Inflammatory macrophage treated with lipopolysaccharide for 4 hours (primary cell): ENCODE measurements around the gene SH3RF3.

Experiments used
- DNase-seq: peaks from one replicate; pipeline ENCODE4 v3.0.0-alpha.2; 2020

SH3RF3 gene

DNA sequence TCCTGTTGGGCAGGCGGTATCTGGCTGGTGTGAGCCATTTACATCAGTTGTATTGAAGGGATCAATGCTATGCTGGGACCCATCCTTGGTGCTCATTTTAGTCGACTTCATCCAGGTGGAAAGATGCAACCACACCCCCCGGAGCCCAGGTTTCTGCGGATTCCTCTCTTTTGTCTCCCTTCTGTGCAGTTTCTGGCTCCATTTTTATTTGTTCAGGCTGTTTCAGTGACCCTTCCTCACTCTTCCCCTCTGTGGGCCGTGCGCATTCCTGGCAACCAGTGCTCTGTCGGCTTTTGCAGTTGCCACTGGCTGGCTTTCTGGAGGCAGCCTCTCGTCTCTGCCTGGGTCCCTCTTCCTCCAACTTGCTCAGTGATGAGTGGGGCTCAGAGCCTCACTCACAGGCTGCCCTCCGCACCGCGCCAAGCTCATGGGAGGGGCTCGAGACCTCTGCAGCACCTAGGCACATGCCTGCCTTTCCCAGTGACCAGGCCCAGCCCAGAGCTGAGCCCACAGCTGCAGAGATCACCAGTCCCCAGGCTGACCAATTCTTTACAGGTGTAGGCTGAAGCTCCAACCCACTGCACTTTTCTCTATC is 12.1 kb downstream of the SH3RF3 start:
- DNase-seq = no peak

DNA sequence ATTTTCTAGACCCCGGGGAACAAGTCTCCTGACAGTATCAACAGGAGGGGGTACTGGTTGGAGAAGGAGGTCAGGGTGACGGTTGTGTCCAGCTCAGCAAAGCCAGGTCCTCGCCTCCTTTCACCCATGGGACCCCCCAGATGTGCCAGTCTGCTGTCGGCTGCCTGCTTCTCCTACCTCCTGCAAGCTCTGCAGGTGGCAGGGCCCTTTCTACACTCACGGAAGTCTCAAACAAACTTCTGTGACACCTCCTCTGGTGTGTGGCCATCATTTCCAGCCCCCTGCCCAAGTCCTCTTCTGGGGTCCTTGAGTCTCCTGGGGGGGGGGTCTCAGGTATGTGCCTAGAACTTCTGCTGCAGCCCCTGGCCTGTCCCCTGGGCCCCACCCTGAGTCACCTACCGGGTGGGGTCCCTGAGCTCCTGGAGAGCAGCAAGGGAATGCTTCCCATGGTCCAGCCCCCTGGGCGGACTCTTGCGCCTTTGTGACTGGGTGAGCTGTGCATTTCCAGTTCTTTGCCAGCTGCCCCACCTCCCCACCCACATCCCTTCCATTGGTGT is 12.8 kb downstream of the SH3RF3 start:
- no peak for DNase-seq

DNA sequence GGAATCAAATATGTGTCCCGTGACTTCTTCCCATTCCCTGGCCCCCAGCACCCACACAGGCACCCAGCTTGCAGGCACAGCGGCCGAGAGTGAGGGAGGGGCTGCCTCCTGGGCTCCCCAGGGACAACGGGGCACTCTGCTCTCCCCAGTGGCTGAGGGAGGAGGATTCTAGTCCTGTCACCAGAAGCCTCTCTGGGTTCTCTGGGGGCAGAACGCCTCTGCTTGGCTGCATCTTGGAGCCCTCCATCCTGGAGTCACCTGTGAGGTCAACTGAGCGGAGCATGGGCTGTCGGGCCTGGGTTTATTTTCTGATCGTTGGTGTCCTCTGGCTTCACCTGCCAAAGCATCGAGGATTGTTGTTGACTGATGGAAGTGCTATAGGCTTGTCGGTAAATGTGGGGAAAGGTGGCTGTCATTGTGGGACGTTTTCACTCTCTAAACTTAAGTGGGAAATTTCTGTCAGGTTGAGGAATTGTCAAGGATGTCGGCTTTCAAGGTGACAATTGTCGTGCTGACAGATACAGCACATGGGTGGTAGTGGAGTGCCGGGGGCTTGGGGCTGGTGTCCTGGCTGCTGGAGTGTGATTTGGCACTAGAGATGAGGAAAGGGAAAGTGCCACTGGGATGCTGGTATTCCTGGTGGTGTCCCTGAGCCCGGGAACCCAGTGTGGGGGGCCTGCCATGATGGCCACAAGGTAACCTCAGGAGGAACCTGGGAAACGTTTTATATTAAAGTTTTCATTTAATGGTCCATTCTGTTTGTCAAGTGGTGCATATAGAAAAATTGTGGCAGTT is 13.6 kb downstream of the SH3RF3 start:
- no peak for DNase-seq

DNA sequence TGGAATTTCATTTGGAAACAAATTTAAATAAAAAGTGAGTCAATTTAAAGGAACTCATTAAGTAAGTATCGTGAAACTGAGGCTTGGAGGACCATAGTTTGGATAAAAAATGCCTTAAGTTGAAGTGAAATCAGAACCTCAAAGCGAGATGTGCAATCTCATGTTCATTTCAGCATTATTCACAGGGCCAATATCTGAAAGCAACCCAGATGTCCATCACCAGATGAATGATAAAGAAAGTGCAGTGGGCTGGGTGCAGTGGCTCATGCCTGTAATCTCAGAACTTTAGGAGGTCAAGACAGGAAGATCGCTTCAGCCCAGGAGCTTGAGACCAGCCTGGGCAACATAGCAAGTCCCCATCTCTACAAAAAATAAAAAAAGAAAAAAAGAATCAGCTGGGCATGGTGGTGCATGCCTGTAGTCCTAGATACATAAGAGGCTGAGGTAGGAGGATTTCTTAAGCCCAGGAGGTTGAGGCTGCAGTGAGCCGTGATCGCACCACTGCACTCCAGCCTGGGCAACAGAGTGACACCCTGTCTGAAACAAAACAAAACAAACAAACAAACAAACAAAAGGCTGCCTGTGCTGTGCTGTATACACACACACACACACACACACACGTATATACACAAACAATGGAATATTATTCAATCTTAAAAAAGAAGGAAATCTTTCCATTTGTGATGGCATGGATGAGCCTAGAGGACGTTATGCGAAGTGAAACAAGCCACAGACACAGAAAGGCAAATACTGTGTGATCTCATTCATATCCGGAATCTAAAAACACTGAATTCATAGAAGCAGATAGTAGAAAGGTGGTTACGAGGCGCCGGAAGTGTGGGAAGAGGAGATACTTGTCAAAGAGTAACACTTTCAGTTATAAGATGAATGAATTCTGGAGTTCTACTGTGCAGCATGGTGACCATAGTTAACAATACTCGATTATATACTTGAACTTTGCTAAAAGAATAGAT is 14.5 kb downstream of the SH3RF3 start:
- DNase-seq = no peak

DNA sequence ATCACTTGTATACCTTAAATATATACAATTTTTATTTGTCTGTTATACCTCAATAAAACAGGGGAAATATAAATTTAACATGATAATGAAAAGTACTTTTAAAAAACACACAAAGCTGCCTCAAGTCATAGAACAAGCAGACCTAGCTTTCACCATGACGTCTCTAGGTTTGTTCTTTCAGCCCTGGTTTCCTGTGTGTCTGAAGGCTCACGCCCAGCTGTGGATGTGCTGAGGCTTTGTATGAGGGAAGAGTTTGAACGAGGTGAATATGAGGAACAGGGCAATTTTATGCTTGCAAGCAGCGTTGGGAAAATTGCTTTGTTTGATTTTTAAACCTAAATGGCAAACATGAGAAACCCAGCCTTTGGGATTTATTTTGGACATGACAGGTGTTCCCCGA is 15.3 kb downstream of the SH3RF3 start:
- no peak for DNase-seq

DNA sequence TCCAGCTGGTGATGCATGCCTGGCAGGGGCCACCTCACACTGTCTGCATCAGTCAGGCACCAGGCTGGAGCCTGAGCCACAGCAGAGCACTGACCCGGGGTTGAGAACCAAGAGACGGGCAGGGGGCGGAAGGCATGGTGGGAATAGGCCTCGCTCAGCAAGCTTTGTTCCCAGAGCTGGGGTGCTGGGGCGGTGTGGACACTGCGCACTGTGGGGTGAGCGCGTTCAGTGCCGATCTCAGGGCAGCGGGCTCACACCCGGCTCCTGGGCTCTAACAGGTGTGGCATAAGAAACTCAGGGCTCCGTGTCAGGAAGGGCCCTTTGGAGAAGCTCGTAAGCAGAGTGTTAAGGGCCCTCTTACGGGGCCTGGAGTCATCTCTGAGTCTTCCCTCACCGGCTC is 15.7 kb downstream of the SH3RF3 start:
- no peak for DNase-seq

DNA sequence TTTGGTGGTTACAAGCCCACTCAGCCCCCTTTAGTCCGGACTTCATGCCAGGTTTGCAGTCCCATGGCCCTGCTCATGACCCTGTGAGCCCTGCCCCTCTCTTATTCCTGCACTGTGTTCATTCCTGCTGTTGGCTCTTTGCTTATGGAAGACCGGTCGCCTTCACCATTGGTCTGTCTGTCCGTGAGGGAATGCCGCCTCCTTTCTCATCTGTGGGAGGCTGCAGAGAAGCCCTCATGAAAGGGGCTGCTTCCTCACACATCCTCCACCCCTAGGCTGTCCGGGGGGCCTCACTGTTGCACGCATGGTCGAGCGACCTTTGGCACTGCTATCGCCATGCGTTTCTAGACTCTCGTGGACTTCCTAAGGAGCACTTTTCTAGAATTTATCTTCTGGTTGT is 16.3 kb downstream of the SH3RF3 start:
- DNase-seq = no peak

DNA sequence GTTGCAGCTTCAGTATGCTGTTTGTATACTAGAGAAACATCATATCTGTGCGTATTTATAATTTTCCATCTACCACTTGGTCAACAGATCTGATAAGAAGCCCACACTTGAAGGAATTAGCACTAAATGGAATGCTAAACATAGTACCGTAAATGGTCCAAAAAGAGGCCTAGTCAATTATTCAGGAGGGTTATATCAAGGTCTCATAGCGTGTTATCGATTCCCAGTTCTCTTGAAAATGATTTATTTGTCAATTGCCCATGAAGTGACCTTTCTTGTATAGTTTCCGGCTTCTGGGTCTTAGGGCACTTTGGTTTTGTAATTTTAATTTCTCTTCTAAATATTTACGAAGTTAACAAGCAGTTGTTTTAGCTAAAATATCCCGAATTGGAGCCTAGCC is 18.4 kb downstream of the SH3RF3 start:
- no peak for DNase-seq

DNA sequence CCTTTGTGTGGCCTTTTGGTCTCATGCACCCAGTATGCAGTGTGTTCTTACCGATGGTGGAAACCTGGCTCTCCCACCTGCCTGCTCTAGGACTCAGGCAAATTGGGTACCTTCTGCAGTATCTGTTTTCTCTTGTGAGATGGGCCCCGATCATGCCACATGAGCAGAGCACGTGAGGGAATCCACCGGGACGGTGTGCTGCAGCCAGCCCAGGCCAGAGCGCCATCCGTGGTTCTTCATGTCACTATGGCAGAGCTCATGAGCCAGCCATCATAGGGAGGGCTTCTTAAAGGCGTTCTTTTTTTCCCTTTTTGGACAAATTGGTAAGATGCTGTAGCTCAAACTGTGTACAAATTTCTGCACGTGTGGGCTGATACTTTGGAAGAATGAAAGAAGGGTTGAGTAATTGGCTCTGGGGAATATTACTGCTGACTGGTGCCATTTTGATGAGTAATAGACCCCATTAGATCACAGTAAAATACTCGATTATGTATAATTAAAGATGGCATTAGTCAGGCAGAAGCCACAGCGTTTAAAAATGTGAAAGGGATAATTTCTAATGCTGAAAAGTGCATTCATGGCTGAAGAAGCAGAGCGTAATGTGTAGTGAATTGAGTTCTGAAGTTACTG is 19.2 kb downstream of the SH3RF3 start:
- no peak for DNase-seq

DNA sequence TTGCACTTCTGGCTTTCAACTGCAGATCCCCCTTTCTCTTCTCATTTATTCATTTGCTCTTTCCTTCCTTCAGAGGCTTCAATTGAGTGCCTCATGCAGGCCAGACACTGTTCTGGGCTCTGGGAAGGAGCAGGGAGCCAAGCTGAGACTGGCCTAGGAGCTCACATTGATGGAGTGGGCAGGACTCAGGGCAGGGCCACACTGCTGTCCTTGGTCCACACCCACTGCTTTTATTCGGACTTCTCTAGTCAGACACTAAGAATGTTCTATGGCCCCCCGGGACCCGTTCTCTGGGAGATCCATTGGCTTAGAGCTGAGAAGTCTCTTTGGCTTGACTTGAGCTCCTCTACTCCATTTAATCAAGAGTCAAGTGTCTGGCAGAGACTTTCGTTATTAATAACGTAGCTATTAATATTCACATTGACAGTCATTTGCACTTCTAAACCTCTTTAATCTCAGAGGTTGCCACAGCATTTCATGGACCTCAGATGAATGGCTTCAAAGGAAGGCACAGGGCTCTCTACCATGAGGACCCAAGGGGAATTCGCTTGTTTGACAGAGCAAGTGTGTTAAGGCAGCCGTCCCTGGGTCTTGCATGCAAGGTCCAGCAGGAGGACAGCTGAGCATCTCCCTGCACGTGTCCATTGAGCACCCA is 20.1 kb downstream of the SH3RF3 start:
- no peak for DNase-seq

DNA sequence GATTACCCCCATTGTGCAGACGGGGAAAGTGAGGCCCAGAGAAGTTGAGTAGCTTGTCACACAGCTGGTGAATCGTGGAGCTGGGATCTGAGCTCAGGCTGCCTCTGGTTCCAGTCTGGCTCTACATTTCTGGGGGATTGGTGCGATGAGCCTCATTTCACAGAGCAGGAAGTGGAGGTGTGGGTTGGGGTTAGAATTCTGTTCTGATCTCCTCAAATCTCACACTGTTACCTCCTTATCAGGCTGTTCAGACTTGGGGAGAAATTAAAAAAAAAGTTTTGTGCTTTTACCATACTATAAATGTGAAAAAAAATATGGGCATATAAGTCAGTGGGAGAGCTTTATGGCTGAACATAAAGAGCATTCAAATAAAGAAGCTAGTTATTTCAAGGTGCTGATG is 21.6 kb downstream of the SH3RF3 start:
- no peak for DNase-seq

DNA sequence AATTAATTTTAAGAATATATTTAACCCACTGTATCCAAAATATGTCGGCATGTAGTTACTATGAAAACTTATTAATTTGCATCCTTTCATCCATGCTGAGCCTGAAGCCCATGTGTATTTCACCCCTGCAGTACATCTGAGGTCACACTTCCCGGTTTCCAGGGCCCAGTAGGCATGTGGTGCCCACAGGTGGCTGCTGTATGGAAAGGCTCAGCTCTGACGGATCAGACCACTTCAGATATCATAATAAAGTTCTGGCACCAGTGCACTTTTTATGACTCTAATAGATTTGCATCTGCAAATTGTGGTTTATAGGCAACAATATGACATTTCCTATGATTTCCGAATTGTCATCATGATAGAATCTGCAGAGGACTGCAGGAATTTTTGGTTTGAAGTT is 22.5 kb downstream of the SH3RF3 start:
- DNase-seq = no peak

DNA sequence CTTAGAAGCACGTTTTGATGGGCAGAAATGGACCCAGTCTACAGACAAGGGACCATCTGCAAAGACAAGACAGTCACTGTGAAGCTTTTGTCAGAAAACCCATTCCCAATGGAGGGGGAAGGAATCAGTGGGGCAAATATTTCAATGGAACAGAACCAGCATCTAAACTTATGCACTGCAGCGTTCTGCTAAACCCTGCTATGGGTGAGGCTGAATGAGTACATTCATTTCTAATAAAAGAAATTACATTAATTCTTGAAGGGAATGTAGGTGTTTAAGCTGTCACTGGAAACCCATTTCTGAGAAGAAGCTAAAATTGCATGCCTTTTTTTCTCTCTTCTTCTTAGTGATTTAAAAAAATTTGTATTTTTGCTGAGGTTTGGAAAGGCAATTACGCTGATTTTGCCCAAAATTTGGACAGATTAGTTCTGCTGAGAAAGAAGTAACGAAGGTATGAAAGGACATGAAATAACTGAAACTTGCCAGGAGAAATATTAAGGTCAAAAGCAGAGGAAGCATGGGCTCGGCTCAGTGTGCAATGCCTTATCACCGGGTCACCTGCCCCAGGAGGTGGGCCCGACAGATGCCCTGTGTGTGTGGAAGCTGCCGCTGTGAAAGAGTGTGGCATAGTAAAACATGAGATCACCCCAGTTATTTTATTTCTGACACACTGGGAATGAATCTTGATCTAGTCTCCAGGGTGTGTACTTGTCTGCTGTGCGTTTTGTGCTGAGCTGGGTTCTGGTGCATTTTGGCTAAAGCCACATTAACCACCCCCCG is 24.2 kb downstream of the SH3RF3 start:
- no peak for DNase-seq

DNA sequence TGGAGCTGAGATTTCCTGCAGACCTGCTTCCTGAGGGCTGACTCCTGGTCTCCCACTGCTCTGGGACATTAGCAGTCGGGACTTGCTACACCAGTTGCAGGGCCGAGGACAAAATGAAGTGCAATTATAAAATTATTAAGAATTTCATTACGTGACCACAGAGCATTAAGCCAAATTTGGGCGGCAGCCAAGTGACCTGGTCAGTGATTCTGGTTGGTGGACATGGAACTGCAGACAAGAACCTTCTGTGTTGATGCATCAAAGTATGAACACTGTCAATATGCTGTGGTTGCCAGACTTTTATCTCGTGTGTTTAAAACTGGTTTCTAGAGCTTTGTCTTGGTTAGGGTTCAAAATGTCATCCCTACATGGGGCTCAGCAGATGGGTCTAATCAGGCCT is 24.8 kb downstream of the SH3RF3 start:
- no peak for DNase-seq

DNA sequence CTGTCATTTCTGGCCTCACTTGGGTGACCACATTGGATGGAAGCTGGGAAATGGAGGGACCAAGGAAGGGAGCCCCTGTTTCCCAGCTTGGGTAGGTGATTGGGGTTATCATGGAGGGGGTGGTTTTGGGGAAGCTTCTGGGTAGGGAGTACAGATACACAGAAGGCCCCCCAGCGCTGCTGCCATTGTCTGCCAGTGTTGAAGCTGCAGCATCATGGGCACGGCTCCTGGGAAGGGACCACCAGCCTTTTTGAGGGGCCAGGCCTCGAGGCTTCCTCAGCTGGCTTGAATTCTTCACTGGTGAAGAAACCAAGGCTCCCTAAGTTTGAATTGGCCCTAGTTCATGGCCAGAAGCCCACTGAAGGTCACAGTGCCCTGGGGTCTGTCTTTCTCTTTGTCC is 25.2 kb downstream of the SH3RF3 start:
- no peak for DNase-seq

DNA sequence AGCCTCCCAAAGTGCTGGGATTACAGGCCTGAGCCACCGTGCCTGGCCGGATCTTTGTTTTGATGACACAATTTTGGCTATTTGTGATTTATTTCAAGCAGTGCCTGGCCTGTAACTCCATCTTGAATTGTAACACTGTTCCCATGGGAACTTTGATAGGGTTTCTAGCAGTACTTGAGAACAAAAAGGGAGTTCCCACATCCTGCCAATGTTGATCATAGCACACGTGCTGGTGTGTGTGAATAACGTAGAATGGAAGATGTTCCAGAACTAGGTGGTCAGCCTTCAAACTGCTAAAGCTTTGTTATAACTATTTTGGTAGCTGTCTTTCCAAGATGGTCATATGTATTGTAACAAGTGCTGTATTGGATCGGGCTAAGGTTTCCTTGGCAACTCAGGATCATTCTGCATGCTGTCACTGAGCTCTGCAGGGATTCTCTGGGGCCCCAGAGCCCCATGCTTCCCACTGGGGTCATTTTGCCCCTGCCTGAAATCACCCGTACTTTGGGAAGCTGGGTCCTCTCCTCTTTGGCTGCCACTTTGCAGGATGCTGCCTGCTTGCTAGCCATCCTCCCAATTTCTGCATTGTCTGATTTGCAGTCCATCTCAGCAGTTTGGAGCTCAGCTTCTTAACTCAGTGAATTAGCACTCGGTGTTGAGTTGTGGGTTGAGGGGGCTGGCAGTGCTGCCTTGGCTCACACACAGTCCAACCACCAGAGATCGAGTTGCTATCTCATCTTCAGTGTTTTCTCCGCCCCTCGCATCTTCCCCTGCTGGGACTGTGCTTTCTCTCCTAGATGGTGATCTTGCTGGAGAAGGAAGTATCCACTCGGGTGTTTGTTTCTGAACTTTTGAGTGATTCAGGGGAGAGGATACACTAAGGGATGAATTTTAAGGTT is 26.8 kb downstream of the SH3RF3 start:
- DNase-seq = no peak

DNA sequence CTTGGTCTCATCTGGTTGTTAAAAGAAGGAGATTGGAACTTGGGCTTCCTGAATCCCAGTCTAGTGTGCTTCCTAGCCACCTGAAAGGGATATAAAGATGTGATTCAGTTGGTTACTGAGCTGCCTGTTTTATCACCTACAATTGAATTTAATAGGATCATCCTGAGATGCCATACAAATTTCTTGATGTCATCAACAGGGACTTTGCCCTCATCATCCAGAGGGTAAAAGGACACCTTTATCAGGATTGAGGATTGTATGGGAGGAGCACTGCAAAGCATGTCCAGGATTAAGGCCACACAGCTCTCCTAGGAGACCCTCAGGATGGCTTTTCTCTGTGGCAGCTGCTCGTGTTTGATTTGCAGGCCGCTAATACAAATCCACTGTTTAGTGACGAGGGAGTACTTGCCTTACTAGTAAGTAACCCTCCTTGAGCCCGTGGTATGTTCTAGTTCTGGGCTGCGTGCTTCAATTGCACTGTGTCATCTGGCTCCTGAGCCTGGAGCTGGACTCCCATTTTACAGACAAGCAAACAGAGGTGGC is 28.6 kb downstream of the SH3RF3 start:
- no peak for DNase-seq

DNA sequence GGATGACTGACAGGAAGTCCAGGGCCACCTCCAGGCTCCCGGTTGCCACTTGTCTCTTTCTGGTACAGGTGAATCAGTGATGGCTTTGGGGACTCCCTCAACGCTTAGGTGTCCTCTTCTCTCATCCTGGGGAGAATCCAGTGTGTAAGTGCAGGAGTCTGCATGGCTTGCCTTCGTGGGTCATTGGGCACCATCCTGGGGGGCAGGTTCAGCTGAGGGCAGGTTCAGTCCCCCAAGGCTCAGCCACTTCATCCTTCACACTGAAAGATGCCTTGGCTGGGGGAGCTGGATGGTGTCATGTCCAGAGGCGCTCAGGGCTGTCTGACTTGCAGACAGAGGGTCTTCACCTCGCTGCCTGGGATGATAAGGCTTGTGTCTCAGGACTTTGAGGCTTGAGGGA is 29.2 kb downstream of the SH3RF3 start:
- DNase-seq = no peak

DNA sequence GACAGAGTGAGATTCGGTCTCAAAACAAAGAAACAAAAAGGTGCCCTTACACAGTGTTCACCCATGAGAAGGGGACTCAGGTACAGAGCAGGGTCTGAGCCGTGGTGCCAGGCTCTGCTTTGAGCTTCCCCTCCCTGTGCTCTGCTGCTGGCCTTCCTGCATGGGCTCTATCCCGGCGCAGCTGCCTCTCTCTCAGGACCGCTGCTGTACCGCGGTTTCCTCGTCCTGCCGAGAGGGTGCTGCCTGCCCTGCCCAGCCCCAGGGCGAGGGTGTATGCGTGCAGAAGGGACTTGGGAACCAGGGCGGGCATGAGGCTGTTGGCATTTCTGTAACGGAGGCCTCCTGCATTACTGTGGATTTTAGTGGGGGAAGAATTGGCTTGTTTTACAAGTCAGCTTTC is 30.1 kb downstream of the SH3RF3 start:
- no peak for DNase-seq
